T-helper 17 cell (primary cell): ENCODE data around the gene ADGRL3. TPM values are rescaled to one million over a fixed set of nuclear protein-coding genes. Genes with fewer than 3 reads are reported as not detected.

Source experiments
- ATAC-seq: fragments of 150-1000 bp; cut with Tn5 transposase; 2 replicates; pipeline ENCODE4 v1.10.0; 2021; ENCODE audit warnings: mild to moderate bottlenecking, moderate library complexity
- DNase-seq, 3 donors: peaks; one replicate each; pipeline versions ENCODE4 v3.0.0 to v3.0.0-alpha.2; 2020 to 2021
- H3K9me3 ChIP-seq: one replicate; pipeline ENCODE4 v1.7.0; 2013; ENCODE audit warnings: low read length, mild to moderate bottlenecking; ENCODE audit not compliant: control insufficient read depth, poor library complexity, severe bottlenecking
- H3K27ac Mint-ChIP-seq: one replicate; pipeline ENCODE4 v1.8.0; 2022; ENCODE audit warnings: mild to moderate bottlenecking, moderate library complexity, mixed read lengths
- H3K27me3 Mint-ChIP-seq: one replicate; pipeline ENCODE4 v1.8.0; 2022; ENCODE audit warnings: mixed read lengths
- H3K36me3 Mint-ChIP-seq: one replicate; pipeline ENCODE4 v1.8.0; 2022; ENCODE audit warnings: low read depth, mixed read lengths
- H3K4me1 Mint-ChIP-seq: one replicate; pipeline ENCODE4 v1.8.0; 2022; ENCODE audit warnings: mild to moderate bottlenecking, mixed read lengths
- H3K4me3 Mint-ChIP-seq: one replicate; pipeline ENCODE4 v1.8.0; 2022; ENCODE audit warnings: mild to moderate bottlenecking, moderate library complexity, mixed read lengths
- total RNA-seq, 4 donors: library from RNA in 2 of 4; stranded (reverse) in 2 of 4; gene quantifications; one replicate each; pipeline ENCODE4 v1.2.3 and lab custom pipeline; 2022 to 2026

Gene ADGRL3
- total RNA-seq, 2 donors from 2014 or later, result not detected

- H3K36me3 Mint-ChIP-seq, result no peaks in the 10 kb centered on the region
- DNase-seq, result no peak
Measured at GRCh38 chr4:61994036-61994435, 793.9 kb downstream of the ADGRL3 start.

GRCh38 chr4:61995717-61996340, 795.7 kb downstream of the ADGRL3 start:
- no peaks in the 10 kb centered on the region for H3K27me3 Mint-ChIP-seq

More at GRCh38 chr4:61994036-61994435, 793.9 kb downstream of the ADGRL3 start:
- Mint-ChIP-seq H3K27ac (no peak overlapping the region), H3K27me3 (no peaks in the 10 kb centered on the region), H3K4me1 (no peaks in the 10 kb centered on the region), H3K4me3 (no peak overlapping the region)
- ATAC-seq, result no peak
- no peaks in the 10 kb centered on the region for H3K9me3 ChIP-seq

GRCh38 chr4:61996943-61997342, 796.8 kb downstream of the ADGRL3 start:
- Mint-ChIP-seq H3K27ac (no peak overlapping the region), H3K36me3 (no peaks in the 10 kb centered on the region), H3K4me3 (no peak overlapping the region), H3K4me1 (no peaks in the 10 kb centered on the region), H3K27me3 (no peaks in the 10 kb centered on the region)
- no peak for ATAC-seq
- no peak for DNase-seq
- no peaks in the 10 kb centered on the region for H3K9me3 ChIP-seq

More at GRCh38 chr4:61995717-61996340, 795.7 kb downstream of the ADGRL3 start:
- ATAC-seq, result no peak
- no peak for DNase-seq
- no peaks in the 10 kb centered on the region for H3K9me3 ChIP-seq
- Mint-ChIP-seq H3K27ac (no peak overlapping the region), H3K4me1 (no peaks in the 10 kb centered on the region), H3K36me3 (no peaks in the 10 kb centered on the region), H3K4me3 (no peak overlapping the region)

GRCh38 chr4:61997831-61998230, 797.7 kb downstream of the ADGRL3 start:
- no peaks in the 10 kb centered on the region for H3K4me1 Mint-ChIP-seq

GRCh38 chr4:62003695-62004094, 803.6 kb downstream of the ADGRL3 start:
- H3K4me3 Mint-ChIP-seq, result no peak overlapping the region
- no peaks in the 10 kb centered on the region for H3K9me3 ChIP-seq
- H3K27ac Mint-ChIP-seq, result no peak overlapping the region
- no peak for DNase-seq
- ATAC-seq, result no peak
- H3K4me1 Mint-ChIP-seq, result no peaks in the 10 kb centered on the region
- H3K27me3 Mint-ChIP-seq, result no peaks in the 10 kb centered on the region
- H3K36me3 Mint-ChIP-seq, result no peaks in the 10 kb centered on the region

More at GRCh38 chr4:61997831-61998230, 797.7 kb downstream of the ADGRL3 start:
- ATAC-seq (no peak), DNase-seq (no peak)
- no peaks in the 10 kb centered on the region for H3K36me3 Mint-ChIP-seq
- no peaks in the 10 kb centered on the region for H3K27me3 Mint-ChIP-seq
- no peaks in the 10 kb centered on the region for H3K9me3 ChIP-seq
- H3K4me3 Mint-ChIP-seq, result no peak overlapping the region
- no peak overlapping the region for H3K27ac Mint-ChIP-seq

GRCh38 chr4:62004881-62005280, 804.8 kb downstream of the ADGRL3 start:
- no peaks in the 10 kb centered on the region for H3K4me1 Mint-ChIP-seq
- DNase-seq (no peak), ATAC-seq (no peak)
- no peak overlapping the region for H3K4me3 Mint-ChIP-seq
- H3K36me3 Mint-ChIP-seq, result no peaks in the 10 kb centered on the region
- no peak overlapping the region for H3K27ac Mint-ChIP-seq
- H3K9me3 ChIP-seq, result no peaks in the 10 kb centered on the region
- no peaks in the 10 kb centered on the region for H3K27me3 Mint-ChIP-seq

GRCh38 chr4:62006108-62006507, 806.0 kb downstream of the ADGRL3 start:
- Mint-ChIP-seq H3K27me3 (no peaks in the 10 kb centered on the region), H3K4me1 (no peaks in the 10 kb centered on the region), H3K4me3 (no peak overlapping the region), H3K27ac (no peak overlapping the region), H3K36me3 (no peaks in the 10 kb centered on the region)
- ATAC-seq (no peak), DNase-seq (no peak)
- no peaks in the 10 kb centered on the region for H3K9me3 ChIP-seq

- no peaks in the 10 kb centered on the region for H3K4me1 Mint-ChIP-seq
- ATAC-seq, result no peak
- no peak for DNase-seq
- H3K27me3 Mint-ChIP-seq, result no peaks in the 10 kb centered on the region
- H3K27ac Mint-ChIP-seq, result no peak overlapping the region
- no peak overlapping the region for H3K4me3 Mint-ChIP-seq
- H3K36me3 Mint-ChIP-seq, result no peaks in the 10 kb centered on the region
- no peaks in the 10 kb centered on the region for H3K9me3 ChIP-seq
Measured at GRCh38 chr4:62015043-62015739, 815.1 kb downstream of the ADGRL3 start.

GRCh38 chr4:62018537-62018936, 818.4 kb downstream of the ADGRL3 start:
- Mint-ChIP-seq H3K27ac (no peak overlapping the region), H3K4me1 (no peaks in the 10 kb centered on the region), H3K36me3 (no peaks in the 10 kb centered on the region), H3K27me3 (no peaks in the 10 kb centered on the region), H3K4me3 (no peak overlapping the region)
- ATAC-seq (no peak), DNase-seq (no peak)
- H3K9me3 ChIP-seq, result no peaks in the 10 kb centered on the region

- no peaks in the 10 kb centered on the region for H3K27me3 Mint-ChIP-seq
- H3K4me1 Mint-ChIP-seq, result no peaks in the 10 kb centered on the region
Measured at GRCh38 chr4:62023633-62024032, 823.5 kb downstream of the ADGRL3 start.

GRCh38 chr4:62028745-62029144, 828.6 kb downstream of the ADGRL3 start:
- ATAC-seq, result no peak
- H3K4me1 Mint-ChIP-seq, result no peaks in the 10 kb centered on the region
- no peaks in the 10 kb centered on the region for H3K27me3 Mint-ChIP-seq
- H3K36me3 Mint-ChIP-seq, result no peaks in the 10 kb centered on the region
- H3K27ac Mint-ChIP-seq, result no peak overlapping the region
- no peak for DNase-seq
- H3K4me3 Mint-ChIP-seq, result no peak overlapping the region
- peaks cover 3% of the 10 kb centered on the region for H3K9me3 ChIP-seq

More at GRCh38 chr4:62023633-62024032, 823.5 kb downstream of the ADGRL3 start:
- ATAC-seq, result no peak
- no peaks in the 10 kb centered on the region for H3K9me3 ChIP-seq
- Mint-ChIP-seq H3K4me3 (no peak overlapping the region), H3K36me3 (no peaks in the 10 kb centered on the region), H3K27ac (no peak overlapping the region)
- DNase-seq, result no peak

GRCh38 chr4:62030958-62031357, 830.8 kb downstream of the ADGRL3 start:
- Mint-ChIP-seq H3K4me1 (no peaks in the 10 kb centered on the region), H3K4me3 (no peak overlapping the region), H3K27ac (no peak overlapping the region), H3K27me3 (no peaks in the 10 kb centered on the region), H3K36me3 (no peaks in the 10 kb centered on the region)
- no peak for ATAC-seq
- no peak for DNase-seq
- H3K9me3 ChIP-seq, result peaks cover 3% of the 10 kb centered on the region

- no peak overlapping the region for H3K27ac Mint-ChIP-seq
- ATAC-seq (no peak), DNase-seq (no peak)
- no peak overlapping the region for H3K4me3 Mint-ChIP-seq
- no peaks in the 10 kb centered on the region for H3K4me1 Mint-ChIP-seq
- no peaks in the 10 kb centered on the region for H3K27me3 Mint-ChIP-seq
- no peaks in the 10 kb centered on the region for H3K36me3 Mint-ChIP-seq
- no peaks in the 10 kb centered on the region for H3K9me3 ChIP-seq
Measured at GRCh38 chr4:62037571-62037970, 837.4 kb downstream of the ADGRL3 start.

- H3K9me3 ChIP-seq, result no peaks in the 10 kb centered on the region
- Mint-ChIP-seq H3K27me3 (no peaks in the 10 kb centered on the region), H3K4me3 (no peak overlapping the region), H3K27ac (no peak overlapping the region), H3K4me1 (no peaks in the 10 kb centered on the region), H3K36me3 (no peaks in the 10 kb centered on the region)
- no peak for DNase-seq
- no peak for ATAC-seq
Measured at GRCh38 chr4:62051332-62051731, 851.2 kb downstream of the ADGRL3 start.
